Panc1 (cell line): ENCODE measurements around the gene MTUS2.

ENCODE experiments used
- POLR2AphosphoS5 ChIP-seq: IDR thresholded peaks from 2 replicates; pipeline ENCODE4 v1.6.1; 2012; ENCODE audit warnings: mild to moderate bottlenecking, low read depth, low read length, moderate library complexity
- SIN3A ChIP-seq: IDR thresholded peaks from 2 replicates; pipeline ENCODE4 v1.6.1; 2012; ENCODE audit warnings: low read depth, mild to moderate bottlenecking, low read length, moderate library complexity, borderline replicate concordance; ENCODE audit not compliant: insufficient read depth
- TCF7L2 ChIP-seq: IDR thresholded peaks from 2 replicates; pipeline ENCODE4 v1.6.1; 2011; ENCODE audit warnings: mild to moderate bottlenecking, low read depth, low read length, inconsistent platforms
- TF ChIP-seq, protein P1 (sequence below): fragments of 450-650 bp; IDR thresholded peaks from 2 replicates; pipeline ENCODE4 v1.5.1; 2017; ENCODE audit warnings: mild to moderate bottlenecking
- TF ChIP-seq, protein P2 (sequence below), 2 experiments: IDR thresholded peaks; 2 replicates each; pipeline ENCODE4 v1.6.1; 2011 to 2012; ENCODE audit warnings: low read depth in 2 of 2, control low read depth in 1 of 2, low read length in 1 of 2, mild to moderate bottlenecking in 1 of 2, moderate library complexity in 1 of 2; ENCODE audit not compliant: insufficient read depth in 1 of 2

DNA sequence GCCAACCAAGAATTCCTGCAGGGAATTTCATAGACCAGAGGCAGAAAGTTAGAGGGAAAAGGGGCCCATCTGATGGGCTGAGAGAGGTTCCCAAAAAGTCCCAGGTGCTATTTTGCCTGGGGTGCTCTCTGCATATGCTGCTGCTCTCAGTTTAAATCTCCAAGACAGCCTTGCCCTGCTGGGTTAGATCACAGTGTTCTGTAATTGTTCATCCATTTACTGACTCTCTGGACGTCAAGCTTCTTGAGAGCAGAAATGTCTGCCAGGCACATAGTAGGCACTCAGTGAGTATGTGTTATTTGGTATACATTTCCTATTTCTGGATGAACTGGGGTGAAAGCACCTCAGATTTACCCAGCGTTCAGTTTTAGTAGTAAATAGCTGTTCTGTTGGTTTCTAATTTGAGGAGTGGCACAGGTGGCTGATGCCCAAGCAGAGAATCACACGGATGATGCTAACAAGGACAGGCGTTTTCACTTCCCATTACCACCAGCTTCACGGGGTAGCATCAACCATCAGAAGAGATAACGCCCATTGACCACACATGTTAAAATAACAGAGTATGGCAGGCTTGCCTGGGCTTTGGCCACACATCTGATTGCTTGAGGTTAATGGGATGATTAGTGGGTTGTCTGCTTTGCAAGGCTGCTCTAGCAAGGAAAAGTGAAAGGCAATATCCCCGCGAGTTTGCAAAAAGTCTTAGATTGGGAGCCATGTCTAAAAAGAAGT, 614.2 kb downstream of the MTUS2 start:
- TF ChIP-seq, protein P1, sequence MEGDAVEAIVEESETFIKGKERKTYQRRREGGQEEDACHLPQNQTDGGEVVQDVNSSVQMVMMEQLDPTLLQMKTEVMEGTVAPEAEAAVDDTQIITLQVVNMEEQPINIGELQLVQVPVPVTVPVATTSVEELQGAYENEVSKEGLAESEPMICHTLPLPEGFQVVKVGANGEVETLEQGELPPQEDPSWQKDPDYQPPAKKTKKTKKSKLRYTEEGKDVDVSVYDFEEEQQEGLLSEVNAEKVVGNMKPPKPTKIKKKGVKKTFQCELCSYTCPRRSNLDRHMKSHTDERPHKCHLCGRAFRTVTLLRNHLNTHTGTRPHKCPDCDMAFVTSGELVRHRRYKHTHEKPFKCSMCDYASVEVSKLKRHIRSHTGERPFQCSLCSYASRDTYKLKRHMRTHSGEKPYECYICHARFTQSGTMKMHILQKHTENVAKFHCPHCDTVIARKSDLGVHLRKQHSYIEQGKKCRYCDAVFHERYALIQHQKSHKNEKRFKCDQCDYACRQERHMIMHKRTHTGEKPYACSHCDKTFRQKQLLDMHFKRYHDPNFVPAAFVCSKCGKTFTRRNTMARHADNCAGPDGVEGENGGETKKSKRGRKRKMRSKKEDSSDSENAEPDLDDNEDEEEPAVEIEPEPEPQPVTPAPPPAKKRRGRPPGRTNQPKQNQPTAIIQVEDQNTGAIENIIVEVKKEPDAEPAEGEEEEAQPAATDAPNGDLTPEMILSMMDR = no peak
- TF ChIP-seq POLR2AphosphoS5 (no peak), SIN3A (no peak), TCF7L2 (no peak)
- TF ChIP-seq, protein P2, sequence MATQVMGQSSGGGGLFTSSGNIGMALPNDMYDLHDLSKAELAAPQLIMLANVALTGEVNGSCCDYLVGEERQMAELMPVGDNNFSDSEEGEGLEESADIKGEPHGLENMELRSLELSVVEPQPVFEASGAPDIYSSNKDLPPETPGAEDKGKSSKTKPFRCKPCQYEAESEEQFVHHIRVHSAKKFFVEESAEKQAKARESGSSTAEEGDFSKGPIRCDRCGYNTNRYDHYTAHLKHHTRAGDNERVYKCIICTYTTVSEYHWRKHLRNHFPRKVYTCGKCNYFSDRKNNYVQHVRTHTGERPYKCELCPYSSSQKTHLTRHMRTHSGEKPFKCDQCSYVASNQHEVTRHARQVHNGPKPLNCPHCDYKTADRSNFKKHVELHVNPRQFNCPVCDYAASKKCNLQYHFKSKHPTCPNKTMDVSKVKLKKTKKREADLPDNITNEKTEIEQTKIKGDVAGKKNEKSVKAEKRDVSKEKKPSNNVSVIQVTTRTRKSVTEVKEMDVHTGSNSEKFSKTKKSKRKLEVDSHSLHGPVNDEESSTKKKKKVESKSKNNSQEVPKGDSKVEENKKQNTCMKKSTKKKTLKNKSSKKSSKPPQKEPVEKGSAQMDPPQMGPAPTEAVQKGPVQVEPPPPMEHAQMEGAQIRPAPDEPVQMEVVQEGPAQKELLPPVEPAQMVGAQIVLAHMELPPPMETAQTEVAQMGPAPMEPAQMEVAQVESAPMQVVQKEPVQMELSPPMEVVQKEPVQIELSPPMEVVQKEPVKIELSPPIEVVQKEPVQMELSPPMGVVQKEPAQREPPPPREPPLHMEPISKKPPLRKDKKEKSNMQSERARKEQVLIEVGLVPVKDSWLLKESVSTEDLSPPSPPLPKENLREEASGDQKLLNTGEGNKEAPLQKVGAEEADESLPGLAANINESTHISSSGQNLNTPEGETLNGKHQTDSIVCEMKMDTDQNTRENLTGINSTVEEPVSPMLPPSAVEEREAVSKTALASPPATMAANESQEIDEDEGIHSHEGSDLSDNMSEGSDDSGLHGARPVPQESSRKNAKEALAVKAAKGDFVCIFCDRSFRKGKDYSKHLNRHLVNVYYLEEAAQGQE (IDR thresholded peaks at IDR 0.05; ENCODE audit: insufficient read depth in 1 of 2, low read depth in 2 of 2, low read length in 1 of 2) = no peak
